ENCODE results near the gene CDCP1. TPM values are rescaled to one million over a fixed set of nuclear protein-coding genes. Genes with fewer than 3 reads are reported as not detected.

Gene CDCP1
- total RNA-seq, 2 experiments from 2014 or later, result 1.7 to 1.8 TPM

- DNase-seq (no peak), ATAC-seq (ENCODE audit: poor library complexity) (no peak)
- CTCF ChIA-PET, result no interaction called here
- Mint-ChIP-seq H3K9me3 (no peaks in the 10 kb centered on the region), H3K27me3 (peaks cover 11% of the 10 kb centered on the region), H3K4me3 (no peak overlapping the region), H3K36me3 (ENCODE audit: low read depth) (no peaks in the 10 kb centered on the region), H3K4me1 (ENCODE audit: low read depth) (peaks cover 16% of the 10 kb centered on the region), H3K27ac (no peak overlapping the region)
- Histone ChIP-seq H3K4me3 (ENCODE audit: low read length) (no peak overlapping the region), H3K4me1 (ENCODE audit: insufficient read depth, low read length) (peaks cover 12% of the 10 kb centered on the region), H3K27ac (ENCODE audit: low read depth in 1 of 2, low read length in 2 of 2) (no peak overlapping the region), H3K36me3 (ENCODE audit: insufficient read depth, low read length) (no peaks in the 10 kb centered on the region), H3K9me3 (ENCODE audit: control insufficient read depth in 1 of 2, insufficient read depth in 1 of 2, low read length in 2 of 2) (no peaks in the 10 kb centered on the region), H3K27me3 (ENCODE audit: control insufficient read depth in 1 of 2, insufficient read depth in 2 of 2, low read length in 2 of 2) (no peaks in the 10 kb centered on the region)
- intact Hi-C loops (cut with DNase I, micrococcal nuclease), result no loop called here
- POLR2A ChIA-PET, result no interaction called here
- no peak for TF ChIP-seq CTCF (IDR thresholded peaks at IDR 0.05)
Observed at GRCh38 chr3:45067486-45067885, 78.7 kb downstream of the CDCP1 start.

GRCh38 chr3:45066109-45066801 lies 79.9 kb downstream of the CDCP1 start:
- intact Hi-C loops (cut with DNase I, micrococcal nuclease), result no loop called here
- no peak overlapping the region for H3K4me3 ChIP-seq (ENCODE audit: low read length)
- Mint-ChIP-seq H3K4me3 (no peak overlapping the region), H3K27me3 (peaks cover 11% of the 10 kb centered on the region), H3K9me3 (no peaks in the 10 kb centered on the region), H3K4me1 (ENCODE audit: low read depth) (peaks cover 16% of the 10 kb centered on the region), H3K36me3 (ENCODE audit: low read depth) (no peaks in the 10 kb centered on the region), H3K27ac (no peak overlapping the region)
- ChIA-PET CTCF (interaction anchor here (0.6 kb wide), 1 partner anchor 445 kb away, joined by 3 read pairs; no protein-coding TSS in a partner anchor), POLR2A (no interaction called here)
- no peak for TF ChIP-seq CTCF (IDR thresholded peaks at IDR 0.05)
- no peaks in the 10 kb centered on the region for H3K9me3 ChIP-seq (ENCODE audit: control insufficient read depth in 1 of 2, insufficient read depth in 1 of 2, low read length in 2 of 2)
- no peak overlapping the region for H3K27ac ChIP-seq (ENCODE audit: low read depth in 1 of 2, low read length in 2 of 2)
- H3K27me3 ChIP-seq (ENCODE audit: control insufficient read depth in 1 of 2, insufficient read depth in 2 of 2, low read length in 2 of 2), result no peaks in the 10 kb centered on the region
- H3K36me3 ChIP-seq (ENCODE audit: insufficient read depth, low read length), result no peaks in the 10 kb centered on the region
- peaks cover 12% of the 10 kb centered on the region for H3K4me1 ChIP-seq (ENCODE audit: insufficient read depth, low read length)
- ATAC-seq (ENCODE audit: poor library complexity) (no peak), DNase-seq (no peak)

- Mint-ChIP-seq H3K4me1 (ENCODE audit: low read depth) (peaks cover 16% of the 10 kb centered on the region), H3K36me3 (ENCODE audit: low read depth) (no peaks in the 10 kb centered on the region), H3K27ac (no peak overlapping the region), H3K27me3 (peaks cover 11% of the 10 kb centered on the region), H3K4me3 (no peak overlapping the region), H3K9me3 (no peaks in the 10 kb centered on the region)
- ChIA-PET POLR2A (no interaction called here), CTCF (interaction anchor here (0.6 kb wide), 1 partner anchor 446 kb away, joined by 3 read pairs; no protein-coding TSS in a partner anchor)
- Histone ChIP-seq H3K36me3 (ENCODE audit: insufficient read depth, low read length) (no peaks in the 10 kb centered on the region), H3K9me3 (ENCODE audit: control insufficient read depth in 1 of 2, insufficient read depth in 1 of 2, low read length in 2 of 2) (no peaks in the 10 kb centered on the region), H3K27ac (ENCODE audit: low read depth in 1 of 2, low read length in 2 of 2) (no peak overlapping the region), H3K27me3 (ENCODE audit: control insufficient read depth in 1 of 2, insufficient read depth in 2 of 2, low read length in 2 of 2) (no peaks in the 10 kb centered on the region), H3K4me3 (ENCODE audit: low read length) (no peak overlapping the region), H3K4me1 (ENCODE audit: insufficient read depth, low read length) (peaks cover 12% of the 10 kb centered on the region)
- ATAC-seq (ENCODE audit: poor library complexity), result no peak
- no peak for DNase-seq
- no peak for TF ChIP-seq CTCF (IDR thresholded peaks at IDR 0.05)
- intact Hi-C loops (cut with DNase I, micrococcal nuclease), result no loop called here
Observed at GRCh38 chr3:45065373-45065720, 80.8 kb downstream of the CDCP1 start.
